H1 (cell line): ENCODE results near the gene ATP2A3. TPM values are rescaled to one million over a fixed set of nuclear protein-coding genes. Genes with fewer than 3 reads are reported as not detected.

Source experiments
- GTF2F1 ChIP-seq: IDR thresholded peaks from 2 replicates; pipeline ENCODE4 v1.6.1; 2012; ENCODE audit warnings: low read depth, low read length, improper control_type of control experiment, borderline replicate concordance
- JUN ChIP-seq: IDR thresholded peaks from 2 replicates; pipeline ENCODE4 v1.6.1; 2011; ENCODE audit warnings: low read depth, mild to moderate bottlenecking, improper control_type of control experiment, low read length
- KDM5A ChIP-seq: fragments of 200-600 bp; IDR thresholded peaks from 2 replicates; pipeline ENCODE4 v1.7.1; 2012; ENCODE audit warnings: mild to moderate bottlenecking, low read length, inconsistent platforms, mixed read lengths
- POU5F1 ChIP-seq: IDR thresholded peaks from 2 replicates; pipeline ENCODE4 v1.6.1; 2011; ENCODE audit warnings: low read depth, mild to moderate bottlenecking, low read length, moderate library complexity
- RNF2 ChIP-seq: fragments of 200-900, 300-1000 bp; sonication (generic); IDR thresholded peaks from 2 replicates; pipeline ENCODE4 v1.7.1; 2016; ENCODE audit warnings: borderline replicate concordance, low read depth, mild to moderate bottlenecking, antibody characterized with exemption, low read length; ENCODE audit not compliant: poor library complexity, severe bottlenecking; ENCODE audit errors: missing control alignments
- SIN3A ChIP-seq, 2 experiments: IDR thresholded peaks in 1 of 2; conservative IDR thresholded peaks in 1 of 2; 2 replicates each; pipeline ENCODE4 v1.6.1; 2011 to 2012; ENCODE audit warnings: low read length in 2 of 2, improper control_type of control experiment in 1 of 2, low read depth in 1 of 2, mild to moderate bottlenecking in 1 of 2
- SP2 ChIP-seq: IDR thresholded peaks from 2 replicates; pipeline ENCODE4 v1.6.1; 2012; ENCODE audit warnings: mild to moderate bottlenecking, low read length, inconsistent platforms
- TAF1 ChIP-seq: IDR thresholded peaks from 2 replicates; pipeline ENCODE4 v1.6.1; 2011; ENCODE audit warnings: mild to moderate bottlenecking, low read depth, low read length
- polyA plus RNA-seq, 7 experiments: library from polyadenylated mRNA; depleted of rRNA in 3 of 7; stranded (reverse) in 5 of 7; unstranded in 2 of 7; fragments of >200 nt in 5 of 7; fragments of 200-250 nt in 2 of 7; gene quantifications; 1 replicate in 5 of 7; 2 replicates in 1 of 7; 4 replicates in 1 of 7; pipeline versions ENCODE4 v1.2.1 to v1.2.3, GENCODE V29; 2011 to 2013; ENCODE audit warnings: missing spikeins in 2 of 7, mixed read lengths in 2 of 7
- total RNA-seq: library from RNA; stranded (reverse); fragmentation: NEBNext Ultra II Directional; extraction: Animal tissue kit (Norgen Biotek cat#: 25700); gene quantifications from 2 replicates; pipeline ENCODE4 v1.2.1, GENCODE V29; 2021
- TF ChIP-seq, protein P1 (sequence below): fragments of 300-600 bp; sonication (generic); IDR thresholded peaks from 2 replicates; pipeline ENCODE4 v1.7.1; 2012; ENCODE audit warnings: low read length, moderate library complexity, mild to moderate bottlenecking, inconsistent platforms; ENCODE audit not compliant: insufficient replicate concordance
- TF ChIP-seq, protein P2 (sequence below): IDR thresholded peaks from 2 replicates; pipeline ENCODE4 v1.6.1; 2012; ENCODE audit warnings: inconsistent platforms

Gene ATP2A3
- total and polyA plus RNA-seq, 2 of the 8 experiments (the other 6 are each of a cell fraction or from before 2014, with no cell fraction given): 18.4 to 32.5 TPM

DNA sequence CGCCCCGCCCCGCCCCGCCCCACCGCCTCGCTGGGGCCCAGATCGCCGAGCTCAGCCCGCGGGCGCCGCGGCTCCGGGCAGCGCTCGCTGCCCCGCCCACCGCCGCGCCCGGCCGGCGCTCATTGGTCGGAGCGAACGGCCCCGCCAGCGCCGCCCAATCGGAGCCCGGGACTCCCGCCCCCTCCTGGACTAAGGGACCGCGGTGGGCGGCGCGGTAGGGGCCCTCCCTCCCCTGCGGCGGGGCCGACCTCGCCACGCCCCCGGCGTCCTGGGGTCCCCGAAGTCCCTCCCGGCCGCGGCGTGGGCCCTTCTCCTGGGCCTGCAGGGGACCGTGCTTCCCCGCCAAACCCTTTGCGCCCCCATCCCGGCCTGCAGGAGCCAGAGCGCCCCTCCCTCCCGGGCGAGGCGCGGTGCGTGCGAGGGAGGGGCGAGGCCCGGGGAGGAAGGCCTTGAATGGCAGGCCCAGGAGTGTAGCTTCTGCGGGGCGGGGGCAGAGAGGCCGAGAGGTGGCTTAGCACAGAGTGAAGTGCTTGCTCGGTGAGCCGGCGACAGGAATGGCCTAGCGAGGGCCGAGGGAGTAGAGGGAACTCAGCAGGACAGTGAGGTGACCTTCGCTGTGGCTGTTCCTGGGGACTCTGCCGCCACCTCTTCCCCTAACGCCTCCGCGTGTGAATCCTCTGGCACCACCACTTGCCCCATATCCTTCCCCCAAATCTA, 71.1 kb downstream of the ATP2A3 start, which contains the start of gene CAMKK1 (continued):
- TF ChIP-seq RNF2 (no peak), GTF2F1 (no peak), SP2 (no peak), TAF1 (0 out of 2 replicates have a peak, but pooled peaks have one; percentile 45), JUN (no peak), KDM5A (no peak), POU5F1 (no peak), SIN3A (conservative IDR thresholded peaks at IDR 0.05 in 1 of 2, IDR thresholded peaks at IDR 0.05 in 1 of 2; ENCODE audit: low read depth in 1 of 2, low read length in 2 of 2) (no peak)
- TF ChIP-seq, protein P1, sequence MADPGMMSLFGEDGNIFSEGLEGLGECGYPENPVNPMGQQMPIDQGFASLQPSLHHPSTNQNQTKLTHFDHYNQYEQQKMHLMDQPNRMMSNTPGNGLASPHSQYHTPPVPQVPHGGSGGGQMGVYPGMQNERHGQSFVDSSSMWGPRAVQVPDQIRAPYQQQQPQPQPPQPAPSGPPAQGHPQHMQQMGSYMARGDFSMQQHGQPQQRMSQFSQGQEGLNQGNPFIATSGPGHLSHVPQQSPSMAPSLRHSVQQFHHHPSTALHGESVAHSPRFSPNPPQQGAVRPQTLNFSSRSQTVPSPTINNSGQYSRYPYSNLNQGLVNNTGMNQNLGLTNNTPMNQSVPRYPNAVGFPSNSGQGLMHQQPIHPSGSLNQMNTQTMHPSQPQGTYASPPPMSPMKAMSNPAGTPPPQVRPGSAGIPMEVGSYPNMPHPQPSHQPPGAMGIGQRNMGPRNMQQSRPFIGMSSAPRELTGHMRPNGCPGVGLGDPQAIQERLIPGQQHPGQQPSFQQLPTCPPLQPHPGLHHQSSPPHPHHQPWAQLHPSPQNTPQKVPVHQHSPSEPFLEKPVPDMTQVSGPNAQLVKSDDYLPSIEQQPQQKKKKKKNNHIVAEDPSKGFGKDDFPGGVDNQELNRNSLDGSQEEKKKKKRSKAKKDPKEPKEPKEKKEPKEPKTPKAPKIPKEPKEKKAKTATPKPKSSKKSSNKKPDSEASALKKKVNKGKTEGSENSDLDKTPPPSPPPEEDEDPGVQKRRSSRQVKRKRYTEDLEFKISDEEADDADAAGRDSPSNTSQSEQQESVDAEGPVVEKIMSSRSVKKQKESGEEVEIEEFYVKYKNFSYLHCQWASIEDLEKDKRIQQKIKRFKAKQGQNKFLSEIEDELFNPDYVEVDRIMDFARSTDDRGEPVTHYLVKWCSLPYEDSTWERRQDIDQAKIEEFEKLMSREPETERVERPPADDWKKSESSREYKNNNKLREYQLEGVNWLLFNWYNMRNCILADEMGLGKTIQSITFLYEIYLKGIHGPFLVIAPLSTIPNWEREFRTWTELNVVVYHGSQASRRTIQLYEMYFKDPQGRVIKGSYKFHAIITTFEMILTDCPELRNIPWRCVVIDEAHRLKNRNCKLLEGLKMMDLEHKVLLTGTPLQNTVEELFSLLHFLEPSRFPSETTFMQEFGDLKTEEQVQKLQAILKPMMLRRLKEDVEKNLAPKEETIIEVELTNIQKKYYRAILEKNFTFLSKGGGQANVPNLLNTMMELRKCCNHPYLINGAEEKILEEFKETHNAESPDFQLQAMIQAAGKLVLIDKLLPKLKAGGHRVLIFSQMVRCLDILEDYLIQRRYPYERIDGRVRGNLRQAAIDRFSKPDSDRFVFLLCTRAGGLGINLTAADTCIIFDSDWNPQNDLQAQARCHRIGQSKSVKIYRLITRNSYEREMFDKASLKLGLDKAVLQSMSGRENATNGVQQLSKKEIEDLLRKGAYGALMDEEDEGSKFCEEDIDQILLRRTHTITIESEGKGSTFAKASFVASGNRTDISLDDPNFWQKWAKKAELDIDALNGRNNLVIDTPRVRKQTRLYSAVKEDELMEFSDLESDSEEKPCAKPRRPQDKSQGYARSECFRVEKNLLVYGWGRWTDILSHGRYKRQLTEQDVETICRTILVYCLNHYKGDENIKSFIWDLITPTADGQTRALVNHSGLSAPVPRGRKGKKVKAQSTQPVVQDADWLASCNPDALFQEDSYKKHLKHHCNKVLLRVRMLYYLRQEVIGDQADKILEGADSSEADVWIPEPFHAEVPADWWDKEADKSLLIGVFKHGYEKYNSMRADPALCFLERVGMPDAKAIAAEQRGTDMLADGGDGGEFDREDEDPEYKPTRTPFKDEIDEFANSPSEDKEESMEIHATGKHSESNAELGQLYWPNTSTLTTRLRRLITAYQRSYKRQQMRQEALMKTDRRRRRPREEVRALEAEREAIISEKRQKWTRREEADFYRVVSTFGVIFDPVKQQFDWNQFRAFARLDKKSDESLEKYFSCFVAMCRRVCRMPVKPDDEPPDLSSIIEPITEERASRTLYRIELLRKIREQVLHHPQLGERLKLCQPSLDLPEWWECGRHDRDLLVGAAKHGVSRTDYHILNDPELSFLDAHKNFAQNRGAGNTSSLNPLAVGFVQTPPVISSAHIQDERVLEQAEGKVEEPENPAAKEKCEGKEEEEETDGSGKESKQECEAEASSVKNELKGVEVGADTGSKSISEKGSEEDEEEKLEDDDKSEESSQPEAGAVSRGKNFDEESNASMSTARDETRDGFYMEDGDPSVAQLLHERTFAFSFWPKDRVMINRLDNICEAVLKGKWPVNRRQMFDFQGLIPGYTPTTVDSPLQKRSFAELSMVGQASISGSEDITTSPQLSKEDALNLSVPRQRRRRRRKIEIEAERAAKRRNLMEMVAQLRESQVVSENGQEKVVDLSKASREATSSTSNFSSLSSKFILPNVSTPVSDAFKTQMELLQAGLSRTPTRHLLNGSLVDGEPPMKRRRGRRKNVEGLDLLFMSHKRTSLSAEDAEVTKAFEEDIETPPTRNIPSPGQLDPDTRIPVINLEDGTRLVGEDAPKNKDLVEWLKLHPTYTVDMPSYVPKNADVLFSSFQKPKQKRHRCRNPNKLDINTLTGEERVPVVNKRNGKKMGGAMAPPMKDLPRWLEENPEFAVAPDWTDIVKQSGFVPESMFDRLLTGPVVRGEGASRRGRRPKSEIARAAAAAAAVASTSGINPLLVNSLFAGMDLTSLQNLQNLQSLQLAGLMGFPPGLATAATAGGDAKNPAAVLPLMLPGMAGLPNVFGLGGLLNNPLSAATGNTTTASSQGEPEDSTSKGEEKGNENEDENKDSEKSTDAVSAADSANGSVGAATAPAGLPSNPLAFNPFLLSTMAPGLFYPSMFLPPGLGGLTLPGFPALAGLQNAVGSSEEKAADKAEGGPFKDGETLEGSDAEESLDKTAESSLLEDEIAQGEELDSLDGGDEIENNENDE: no peak
- TF ChIP-seq, protein P2, sequence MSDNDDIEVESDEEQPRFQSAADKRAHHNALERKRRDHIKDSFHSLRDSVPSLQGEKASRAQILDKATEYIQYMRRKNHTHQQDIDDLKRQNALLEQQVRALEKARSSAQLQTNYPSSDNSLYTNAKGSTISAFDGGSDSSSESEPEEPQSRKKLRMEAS: peak; percentile 39
